IPS-15b (cell line): ENCODE data around the gene ITGAV.
"Not testable (repeated sequence)": the region's sequence is repeated elsewhere in the genome, so short reads cannot be mapped to it uniquely, and the experiment has no call there.

ENCODE experiments used
- H3K27me3 ChIP-seq: one replicate; pipeline ENCODE4 v1.6.1; 2013; ENCODE audit warnings: low read length; ENCODE audit not compliant: control insufficient read depth, insufficient read depth
- H3K36me3 ChIP-seq: one replicate; pipeline ENCODE4 v1.6.1; 2013; ENCODE audit warnings: low read length; ENCODE audit not compliant: control insufficient read depth, insufficient read depth
- H3K4me1 ChIP-seq: one replicate; pipeline ENCODE4 v1.6.1; 2013; ENCODE audit warnings: mild to moderate bottlenecking, low read length; ENCODE audit not compliant: control insufficient read depth, insufficient read depth
- H3K4me3 ChIP-seq: one replicate; pipeline ENCODE4 v1.5.1; 2013; ENCODE audit warnings: low read depth, low read length
- H3K9ac ChIP-seq: one replicate; pipeline ENCODE4 v1.6.1; 2013; ENCODE audit warnings: low read depth, mild to moderate bottlenecking, low read length
- H3K9me3 ChIP-seq: one replicate; pipeline ENCODE4 v1.6.1; 2013; ENCODE audit warnings: mild to moderate bottlenecking, low read length; ENCODE audit not compliant: control insufficient read depth, insufficient read depth

The ITGAV gene

DNA sequence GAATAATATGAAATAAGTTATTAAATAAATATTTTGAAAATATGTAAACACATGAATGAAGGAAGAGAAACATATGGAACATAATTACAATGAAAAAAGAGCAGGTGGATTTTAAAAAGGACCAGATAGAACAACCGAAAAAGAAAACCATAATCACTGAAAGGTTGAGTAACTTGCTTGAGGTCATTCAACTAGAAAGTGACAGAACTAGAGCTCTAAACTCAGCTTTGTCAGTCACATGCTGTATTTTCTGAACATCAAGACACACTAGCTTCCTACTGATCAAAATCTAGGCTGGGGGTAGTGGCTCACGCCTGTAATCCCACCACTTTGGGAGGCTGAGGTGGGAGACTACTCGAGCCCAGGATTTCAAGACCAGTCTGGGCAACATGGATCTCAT lies 30.0 kb upstream of the ITGAV start:
- peaks cover 4% of the 10 kb centered on the region for H3K4me1 ChIP-seq
- H3K9ac ChIP-seq, result no peak overlapping the region

DNA sequence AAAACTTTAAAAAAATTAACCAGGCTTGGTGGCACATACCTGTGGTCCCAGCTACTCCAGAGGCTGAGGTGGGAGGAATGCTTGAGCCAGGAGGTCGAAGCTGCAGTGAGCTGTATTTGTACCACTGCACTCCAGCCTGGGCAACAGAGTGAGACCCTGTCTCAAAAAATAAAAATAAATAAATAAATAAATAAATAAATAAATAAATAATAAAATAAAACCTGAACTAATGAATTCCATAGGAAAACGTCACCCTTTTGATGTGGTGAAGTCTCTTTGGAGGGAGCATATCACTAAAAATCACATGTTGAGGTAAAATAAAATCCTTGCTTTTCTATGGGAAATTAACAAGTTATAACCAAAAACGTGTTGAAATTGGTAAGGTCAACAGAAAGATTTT lies 29.6 kb upstream of the ITGAV start:
- Histone ChIP-seq H3K4me3 (no peak overlapping the region), H3K9ac (no peak overlapping the region), H3K9me3 (no peaks in the 10 kb centered on the region), H3K36me3 (no peaks in the 10 kb centered on the region), H3K4me1 (peaks cover 4% of the 10 kb centered on the region), H3K27me3 (no peaks in the 10 kb centered on the region)

More for the DNA sequence above, 30.0 kb upstream of the ITGAV start:
- H3K9me3 ChIP-seq, result no peaks in the 10 kb centered on the region
- H3K27me3 ChIP-seq, result no peaks in the 10 kb centered on the region
- H3K4me3 ChIP-seq, result no peak overlapping the region
- no peaks in the 10 kb centered on the region for H3K36me3 ChIP-seq

DNA sequence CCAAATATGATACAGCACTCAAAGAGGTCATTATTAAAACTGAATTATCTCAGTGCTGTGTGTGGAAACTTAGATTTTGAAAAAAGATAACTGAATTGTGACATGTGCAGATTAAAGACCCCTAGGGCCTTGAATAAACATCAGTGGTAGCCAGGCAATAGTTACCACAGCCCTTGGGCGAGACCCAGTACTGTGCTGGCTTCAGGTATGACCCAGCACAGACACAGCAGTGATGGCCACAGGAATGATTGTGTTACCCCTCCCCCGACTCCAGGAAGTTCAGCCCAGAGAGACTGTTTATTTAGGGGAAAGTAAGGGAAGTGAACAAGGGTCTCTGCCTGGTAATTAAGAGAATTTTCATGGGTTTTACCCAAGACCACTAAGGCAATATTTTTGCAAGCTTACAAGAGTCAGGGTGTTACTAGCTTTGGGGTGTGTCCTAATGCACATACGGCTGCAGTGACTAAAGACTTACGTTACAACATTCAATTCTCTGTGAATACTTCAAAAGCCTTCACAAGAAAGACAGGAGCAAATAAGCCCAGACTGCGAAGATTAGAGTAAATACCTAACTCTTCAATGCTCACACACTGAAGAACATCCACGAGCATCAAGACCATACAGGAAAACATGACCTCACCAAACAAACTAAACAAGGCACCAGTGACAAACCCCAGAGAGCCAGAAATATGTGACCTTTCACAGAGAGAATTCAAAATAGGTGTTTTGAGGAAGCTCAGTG lies 28.2 kb upstream of the ITGAV start:
- H3K4me3 ChIP-seq, result no peak overlapping the region
- H3K36me3 ChIP-seq, result no peaks in the 10 kb centered on the region
- peaks cover 4% of the 10 kb centered on the region for H3K4me1 ChIP-seq
- H3K27me3 ChIP-seq, result no peaks in the 10 kb centered on the region
- H3K9me3 ChIP-seq, result no peaks in the 10 kb centered on the region
- H3K9ac ChIP-seq, result no peak overlapping the region

DNA sequence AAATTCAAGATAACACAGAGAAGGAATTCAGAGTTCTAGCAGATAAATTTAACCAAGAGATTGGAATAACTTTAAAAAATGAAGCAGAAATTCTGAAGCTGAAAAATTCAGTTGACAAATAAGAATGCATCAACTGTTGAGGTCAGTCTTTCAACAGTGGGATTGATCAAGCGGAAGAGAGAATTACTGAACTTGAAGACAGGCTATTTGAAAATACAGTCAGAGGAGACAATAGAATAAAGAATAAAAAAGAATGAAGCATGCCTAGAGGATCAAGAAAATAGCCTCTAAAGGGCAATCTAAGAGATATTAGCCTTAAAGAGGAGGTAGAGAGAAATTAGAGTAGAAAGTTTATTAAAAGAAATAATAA lies 27.7 kb upstream of the ITGAV start:
- Histone ChIP-seq H3K9me3 (no peaks in the 10 kb centered on the region), H3K4me1 (peaks cover 4% of the 10 kb centered on the region), H3K9ac (no peak overlapping the region), H3K4me3 (no peak overlapping the region), H3K27me3 (no peaks in the 10 kb centered on the region), H3K36me3 (no peaks in the 10 kb centered on the region)

DNA sequence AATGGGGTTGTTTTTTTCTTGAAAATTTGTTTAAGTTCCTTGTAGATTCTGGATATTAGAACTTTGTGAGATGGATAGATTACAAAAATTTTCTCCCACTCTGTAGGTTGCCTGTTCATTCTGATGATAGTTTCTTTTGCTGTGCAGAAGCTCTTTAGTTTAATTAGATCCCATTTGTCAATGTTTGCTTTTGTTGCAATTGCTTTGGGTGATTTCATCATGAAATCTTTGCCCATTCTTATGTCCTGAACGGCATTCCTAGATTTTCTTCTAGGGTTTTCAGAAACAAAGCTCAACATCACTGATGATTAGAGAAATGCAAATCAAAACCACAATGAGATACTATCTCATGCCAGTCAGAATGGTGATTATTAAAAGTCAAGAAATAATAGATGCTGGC lies 21.3 kb upstream of the ITGAV start:
- H3K27me3 ChIP-seq, H3K4me3 ChIP-seq, H3K9ac ChIP-seq, H3K9me3 ChIP-seq, H3K36me3 ChIP-seq: not testable (repeated sequence)
- peaks cover 12% of the 10 kb centered on the region for H3K4me1 ChIP-seq

DNA sequence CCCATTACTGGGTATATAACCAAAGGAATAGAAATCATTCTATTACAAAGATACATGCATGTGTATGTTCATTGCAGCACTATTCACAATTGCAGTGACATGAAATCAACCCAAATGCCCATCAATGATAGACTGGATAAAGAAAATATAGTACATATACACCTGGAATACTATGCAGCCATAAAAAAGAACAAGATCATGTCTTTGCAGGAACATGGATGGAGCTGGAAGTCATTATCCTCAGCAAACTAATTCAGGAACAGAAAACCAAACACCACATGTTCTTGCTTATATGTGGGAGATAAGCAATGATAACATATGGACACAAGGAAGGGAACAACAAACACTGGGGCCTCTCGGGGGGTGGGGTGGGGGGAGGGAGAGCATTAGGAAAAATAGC lies 20.7 kb upstream of the ITGAV start:
- H3K36me3 ChIP-seq, H3K27me3 ChIP-seq, H3K4me3 ChIP-seq, H3K9me3 ChIP-seq, H3K9ac ChIP-seq: not testable (repeated sequence)
- peaks cover 12% of the 10 kb centered on the region for H3K4me1 ChIP-seq

DNA sequence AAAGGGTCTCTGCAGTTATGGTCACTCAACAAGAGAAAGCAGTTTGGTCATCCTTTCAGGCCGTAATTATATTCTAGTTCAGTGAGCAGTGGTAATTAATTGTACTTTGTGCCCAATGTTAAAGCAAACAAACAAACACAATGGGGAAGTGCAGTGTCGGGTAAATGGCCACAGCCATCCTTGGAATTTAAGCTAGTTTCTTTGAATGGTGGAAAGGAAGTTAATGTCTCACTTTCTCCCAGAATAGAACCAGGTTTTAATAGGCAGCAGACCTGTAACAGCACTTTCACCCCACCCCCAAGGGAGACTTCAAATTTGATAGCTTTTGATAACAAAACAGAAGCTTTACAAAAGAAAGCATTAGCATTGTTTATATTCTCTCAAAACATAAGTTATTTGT lies 20.0 kb upstream of the ITGAV start:
- Histone ChIP-seq H3K9me3 (no peaks in the 10 kb centered on the region), H3K36me3 (no peaks in the 10 kb centered on the region), H3K9ac (no peak overlapping the region), H3K27me3 (no peaks in the 10 kb centered on the region), H3K4me1 (peaks cover 12% of the 10 kb centered on the region), H3K4me3 (no peak overlapping the region)

DNA sequence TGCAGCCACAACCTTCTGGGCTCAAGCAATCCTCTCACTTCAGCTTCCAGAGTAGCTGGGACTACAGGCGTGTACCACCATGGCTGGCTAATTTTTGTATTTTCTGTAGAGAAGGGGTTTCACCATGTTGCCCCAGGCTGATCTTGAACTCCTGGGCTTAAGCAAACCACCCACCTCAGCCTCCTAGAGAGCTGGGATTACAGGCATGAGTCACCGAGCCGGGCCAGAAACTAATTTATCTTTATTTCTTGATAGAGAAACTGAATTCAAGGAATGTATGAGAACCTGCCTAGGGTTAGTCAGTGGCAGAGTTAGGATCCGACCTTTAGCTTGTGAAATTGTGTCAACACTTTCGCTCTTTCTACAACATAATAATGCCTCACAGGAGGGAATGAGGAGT lies 19.3 kb upstream of the ITGAV start:
- Histone ChIP-seq H3K9ac (no peak overlapping the region), H3K27me3 (no peaks in the 10 kb centered on the region), H3K4me1 (peaks cover 12% of the 10 kb centered on the region), H3K9me3 (no peaks in the 10 kb centered on the region), H3K36me3 (no peaks in the 10 kb centered on the region), H3K4me3 (no peak overlapping the region)

DNA sequence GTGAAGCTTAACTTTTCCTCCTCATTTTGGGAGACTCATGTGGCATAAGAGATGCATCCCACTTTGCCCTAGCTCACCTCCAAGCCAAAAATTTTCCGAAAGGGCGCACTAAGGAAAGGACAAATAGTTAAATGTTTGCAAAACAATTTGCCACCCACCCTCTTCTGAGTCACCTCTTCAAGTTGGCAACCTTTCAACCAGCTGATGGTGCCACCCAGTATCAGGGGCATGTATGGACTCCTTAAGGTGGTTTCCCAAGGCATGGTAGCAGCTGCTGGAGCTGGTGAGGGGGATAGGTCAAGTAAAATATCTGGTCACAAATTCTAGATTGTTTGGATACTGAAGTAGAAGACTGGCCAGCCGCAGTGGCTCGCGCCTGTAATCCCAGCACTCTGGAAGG lies 17.2 kb upstream of the ITGAV start:
- Histone ChIP-seq H3K9me3 (no peaks in the 10 kb centered on the region), H3K9ac (no peak overlapping the region), H3K4me1 (peaks cover 12% of the 10 kb centered on the region), H3K36me3 (no peaks in the 10 kb centered on the region), H3K27me3 (no peaks in the 10 kb centered on the region), H3K4me3 (no peak overlapping the region)

DNA sequence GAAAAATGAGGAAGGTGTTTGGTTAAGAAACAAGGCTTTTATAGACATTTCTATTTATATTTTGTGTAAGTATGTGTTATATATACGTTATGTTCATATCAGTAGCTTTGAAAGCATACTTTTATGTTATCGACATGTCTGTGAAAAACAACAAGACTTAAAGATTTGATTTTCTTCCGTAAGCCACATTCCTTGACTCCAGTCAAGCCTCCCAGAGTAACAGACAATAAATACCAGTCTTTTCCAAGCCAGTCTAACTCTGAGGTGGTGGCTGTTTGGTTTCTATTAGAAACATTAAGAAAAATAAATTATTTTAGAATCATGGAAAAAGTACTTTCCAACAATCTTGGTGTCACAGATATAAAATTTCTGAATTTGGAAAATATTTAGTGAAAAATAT lies 16.3 kb upstream of the ITGAV start:
- H3K36me3 ChIP-seq, result no peaks in the 10 kb centered on the region
- no peak overlapping the region for H3K4me3 ChIP-seq
- no peaks in the 10 kb centered on the region for H3K27me3 ChIP-seq
- no peaks in the 10 kb centered on the region for H3K9me3 ChIP-seq
- H3K9ac ChIP-seq, result no peak overlapping the region
- peaks cover 12% of the 10 kb centered on the region for H3K4me1 ChIP-seq

DNA sequence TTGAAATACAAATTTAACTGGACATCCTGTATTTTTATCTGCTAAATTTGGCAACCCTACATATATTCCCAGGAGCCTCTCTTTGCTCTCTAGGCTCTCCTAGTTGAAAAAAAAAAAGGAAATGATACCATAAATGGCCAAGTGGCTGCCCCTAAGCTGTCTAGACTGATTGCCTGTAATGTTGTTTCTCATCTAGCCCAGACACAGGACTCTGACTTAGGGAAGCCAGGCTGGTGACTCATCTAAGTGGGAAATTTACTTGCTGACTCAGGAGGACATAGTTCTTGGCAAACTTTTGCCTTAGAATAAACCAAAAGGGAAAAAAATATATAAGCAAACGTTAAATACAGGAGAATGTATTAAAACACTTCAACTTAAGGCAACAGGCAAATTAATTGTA lies 14.6 kb upstream of the ITGAV start:
- Histone ChIP-seq H3K9me3 (no peaks in the 10 kb centered on the region), H3K36me3 (no peaks in the 10 kb centered on the region), H3K4me3 (no peak overlapping the region), H3K27me3 (no peaks in the 10 kb centered on the region), H3K9ac (no peak overlapping the region), H3K4me1 (peaks cover 6% of the 10 kb centered on the region)

DNA sequence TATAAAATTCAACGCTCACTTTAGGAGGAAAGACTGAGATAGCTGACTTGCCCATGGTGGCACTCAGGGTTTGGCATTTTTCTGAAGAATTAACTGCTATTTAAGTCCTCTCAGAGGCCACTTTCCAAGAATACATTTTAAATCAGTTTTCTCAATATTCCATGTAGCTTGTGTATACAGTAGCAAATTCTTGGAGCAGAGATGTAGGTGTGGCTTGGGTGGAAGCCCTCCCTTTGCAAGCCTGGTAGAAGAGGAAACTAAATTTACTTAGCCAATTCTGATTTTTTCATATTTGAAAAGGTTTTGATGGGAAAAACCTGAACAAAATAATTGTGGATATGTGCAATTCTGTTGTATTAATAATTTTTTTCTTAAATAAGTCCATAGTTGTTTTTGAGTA lies 14.0 kb upstream of the ITGAV start:
- peaks cover under 1% of the 10 kb centered on the region for H3K4me1 ChIP-seq
- H3K9ac ChIP-seq, result no peak overlapping the region
- no peaks in the 10 kb centered on the region for H3K27me3 ChIP-seq
- no peaks in the 10 kb centered on the region for H3K9me3 ChIP-seq
- H3K4me3 ChIP-seq, result no peak overlapping the region
- H3K36me3 ChIP-seq, result no peaks in the 10 kb centered on the region
